H9 (cell line): ENCODE data around the gene C20orf173. TPM values are rescaled to one million over a fixed set of nuclear protein-coding genes. Genes with fewer than 3 reads are reported as not detected.

ENCODE experiments used
- DNase-seq: peaks from one replicate; pipeline ENCODE4 v3.0.0-alpha.2; 2017
- H2AFZ ChIP-seq: one replicate; pipeline ENCODE4 v1.6.1; 2013; ENCODE audit warnings: mild to moderate bottlenecking, low read length, control low read depth, moderate library complexity
- H2AK5ac ChIP-seq: 2 replicates; pipeline ENCODE4 v1.6.1; 2013; ENCODE audit warnings: low read length, control low read depth, mixed read lengths; ENCODE audit not compliant: insufficient read length
- H2BK120ac ChIP-seq: one replicate; pipeline ENCODE4 v1.6.1; 2013; ENCODE audit warnings: low read depth, mild to moderate bottlenecking, low read length, control low read depth, inconsistent platforms; ENCODE audit not compliant: poor library complexity, severe bottlenecking
- H2BK12ac ChIP-seq: 2 replicates; pipeline ENCODE4 v1.6.1; 2013; ENCODE audit warnings: low read length, control low read depth, mixed read lengths, low read depth; ENCODE audit not compliant: insufficient read length
- H2BK15ac ChIP-seq: 2 replicates; pipeline ENCODE4 v1.6.1; 2013; ENCODE audit warnings: low read depth, low read length, control low read depth
- H2BK20ac ChIP-seq: one replicate; pipeline ENCODE4 v1.6.1; 2013; ENCODE audit warnings: low read depth, mild to moderate bottlenecking, low read length, control low read depth, inconsistent platforms; ENCODE audit not compliant: poor library complexity, severe bottlenecking
- H2BK5ac ChIP-seq: 2 replicates; pipeline ENCODE4 v1.6.1; 2013; ENCODE audit warnings: low read length, control low read depth, mixed read lengths; ENCODE audit not compliant: insufficient read length
- H3K14ac ChIP-seq: 2 replicates; pipeline ENCODE4 v1.6.1; 2013; ENCODE audit warnings: low read length, control low read depth; ENCODE audit not compliant: insufficient read depth
- H3K18ac ChIP-seq: 2 replicates; pipeline ENCODE4 v1.6.1; 2013; ENCODE audit warnings: low read depth, mild to moderate bottlenecking, mixed read lengths, low read length, control low read depth; ENCODE audit not compliant: insufficient read length
- H3K23ac ChIP-seq: 2 replicates; pipeline ENCODE4 v1.6.1; 2013; ENCODE audit warnings: low read length, control low read depth, mixed read lengths, low read depth; ENCODE audit not compliant: insufficient read length
- H3K23me2 ChIP-seq: 2 replicates; pipeline ENCODE4 v1.6.1; 2013; ENCODE audit warnings: low read depth, mild to moderate bottlenecking, mixed read lengths, low read length, control low read depth; ENCODE audit not compliant: insufficient read length, poor library complexity, severe bottlenecking
- H3K27ac ChIP-seq: 2 replicates; pipeline ENCODE4 v1.5.1; 2013; ENCODE audit warnings: low read length, control low read depth, mixed read lengths, low read depth; ENCODE audit not compliant: insufficient read length
- H3K27me3 ChIP-seq: 2 replicates; pipeline ENCODE4 v1.6.1; 2013; ENCODE audit warnings: low read length, control low read depth, inconsistent platforms; ENCODE audit not compliant: insufficient read depth
- H3K4ac ChIP-seq: 2 replicates; pipeline ENCODE4 v1.6.1; 2013; ENCODE audit warnings: low read depth, mild to moderate bottlenecking, control low read depth, inconsistent platforms, low read length, moderate library complexity
- H3K4me1 ChIP-seq: 2 replicates; pipeline ENCODE4 v1.6.1; 2013; ENCODE audit warnings: low read length, control low read depth, inconsistent platforms; ENCODE audit not compliant: insufficient read depth
- H3K4me2 ChIP-seq: 2 replicates; pipeline ENCODE4 v1.6.1; 2013; ENCODE audit warnings: low read length, control low read depth, mixed read lengths; ENCODE audit not compliant: insufficient read length, insufficient read depth
- H3K56ac ChIP-seq: 2 replicates; pipeline ENCODE4 v1.6.1; 2013; ENCODE audit warnings: low read depth, mild to moderate bottlenecking, mixed read lengths, low read length, control low read depth; ENCODE audit not compliant: insufficient read length
- H3K79me1 ChIP-seq: 2 replicates; pipeline ENCODE4 v1.6.1; 2013; ENCODE audit warnings: low read depth, mild to moderate bottlenecking, moderate library complexity, low read length, control low read depth, inconsistent platforms; ENCODE audit not compliant: insufficient read depth, poor library complexity, severe bottlenecking
- H3K79me2 ChIP-seq: 2 replicates; pipeline ENCODE4 v1.6.1; 2013; ENCODE audit warnings: low read length, control low read depth, inconsistent platforms; ENCODE audit not compliant: insufficient read depth
- H3K9ac ChIP-seq: 2 replicates; pipeline ENCODE4 v1.6.1; 2013; ENCODE audit warnings: low read length, control low read depth, mixed read lengths; ENCODE audit not compliant: insufficient read length; ENCODE audit errors: extremely low read depth
- H3K9me3 ChIP-seq: one replicate; pipeline ENCODE4 v1.6.1; 2013; ENCODE audit warnings: low read depth, low read length, inconsistent platforms; ENCODE audit not compliant: control insufficient read depth
- H3T11ph ChIP-seq: one replicate; pipeline ENCODE4 v1.6.1; 2013; ENCODE audit warnings: mild to moderate bottlenecking, low read length, control low read depth, inconsistent platforms
- H4K20me1 ChIP-seq: one replicate; pipeline ENCODE4 v1.6.1; 2013; ENCODE audit not compliant: control insufficient read depth, insufficient read length, insufficient read depth
- H4K5ac ChIP-seq: 2 replicates; pipeline ENCODE4 v1.6.1; 2013; ENCODE audit warnings: low read depth, mild to moderate bottlenecking, mixed read lengths, low read length, control low read depth; ENCODE audit not compliant: insufficient read length
- H4K8ac ChIP-seq: replicated peaks from 2 replicates; pipeline ENCODE4 v1.6.1; 2013; ENCODE audit warnings: low read length, control low read depth, mixed read lengths, low read depth; ENCODE audit not compliant: insufficient read length
- H4K91ac ChIP-seq: 2 replicates; pipeline ENCODE4 v1.6.1; 2013; ENCODE audit warnings: low read depth, mild to moderate bottlenecking, moderate library complexity, mixed read lengths, low read length, control low read depth; ENCODE audit not compliant: insufficient read length
- H3K27ac Mint-ChIP-seq, 3 experiments: 2 replicates in 2 of 3; 3 replicates in 1 of 3; pipeline ENCODE4 v1.8.0; 2020 to 2021; ENCODE audit warnings: mixed read lengths in 3 of 3, mild to moderate bottlenecking in 1 of 3, moderate library complexity in 1 of 3
- H3K27me3 Mint-ChIP-seq: 2 replicates; pipeline ENCODE4 v1.8.0; 2021; ENCODE audit warnings: low read depth, mild to moderate bottlenecking, moderate library complexity, mixed read lengths
- H3K36me3 Mint-ChIP-seq, 3 experiments: 2 replicates in 2 of 3; 3 replicates in 1 of 3; pipeline ENCODE4 v1.8.0; 2020 to 2021; ENCODE audit warnings: low read depth in 3 of 3, mixed read lengths in 3 of 3; ENCODE audit not compliant: insufficient read depth in 1 of 3
- H3K4me1 Mint-ChIP-seq, 2 experiments: 2 replicates each; pipeline ENCODE4 v1.8.0; 2020; ENCODE audit warnings: mixed read lengths in 2 of 2
- H3K4me3 Mint-ChIP-seq, 2 experiments: 2 replicates in 1 of 2; 3 replicates in 1 of 2; pipeline ENCODE4 v1.8.0; 2020 to 2021; ENCODE audit warnings: mild to moderate bottlenecking in 2 of 2, mixed read lengths in 2 of 2, moderate library complexity in 1 of 2
- H3K9me3 Mint-ChIP-seq, 2 experiments: 2 replicates in 1 of 2; 3 replicates in 1 of 2; pipeline ENCODE4 v1.8.0; 2020; ENCODE audit warnings: mild to moderate bottlenecking in 2 of 2, mixed read lengths in 2 of 2, moderate library complexity in 1 of 2
- WGBS: extraction: QIAGEN DNeasy Blood & Tissue Kit; methylation state at CpG from one replicate; pipeline ENCODE4 v1.1.7; 2013; ENCODE audit warnings: missing lambda C conversion rate, low lambda C conversion rate, mixed read lengths; ENCODE audit not compliant: insufficient read length; ENCODE audit errors: extremely low coverage; 5-methylcytosine and 5-hydroxymethylcytosine counted together
- total RNA-seq: library from RNA; stranded (reverse); gene quantifications from 2 replicates; pipeline ENCODE4 v1.2.1, GENCODE V29; 2021
- TF ChIP-seq, protein P1 (sequence below): fragments of 200-600 bp; sonication (generic); conservative IDR thresholded peaks from 3 replicates; pipeline ENCODE4 v1.8.0; 2021; ENCODE audit warnings: antibody characterized with exemption, mild to moderate bottlenecking

Gene C20orf173
- total RNA-seq, 1 experiment from 2014 or later, result not detected

DNA sequence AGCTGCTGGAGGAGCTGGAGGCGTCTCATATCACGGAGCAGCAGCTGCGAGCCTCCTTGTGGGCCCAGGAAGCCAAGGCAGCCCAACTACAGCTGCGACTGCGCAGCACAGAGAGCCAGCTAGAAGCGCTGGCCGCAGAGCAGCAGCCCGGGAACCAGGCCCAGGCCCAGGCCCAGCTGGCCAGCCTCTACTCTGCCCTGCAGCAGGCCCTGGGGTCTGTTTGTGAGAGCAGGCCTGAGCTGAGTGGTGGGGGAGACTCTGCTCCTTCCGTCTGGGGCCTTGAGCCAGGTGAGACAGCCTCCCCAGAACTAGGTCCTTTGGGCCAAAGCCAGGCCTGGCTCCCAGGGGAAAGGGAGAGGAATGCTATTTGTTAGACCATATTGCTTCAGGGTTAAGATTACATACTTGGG, 31.7 kb downstream of the C20orf173 start:
- no peak overlapping the region for H2AK5ac ChIP-seq
- H2BK20ac ChIP-seq, result no peak overlapping the region
- no peak overlapping the region for H3K56ac ChIP-seq
- no CpG with 5 or more reads among the region's 9 CpGs for WGBS
- no peak overlapping the region for H3K4me2 ChIP-seq
- Mint-ChIP-seq H3K4me3 (no peak overlapping the region), H3K9me3 (no peaks in the 10 kb centered on the region), H3K36me3 (peaks cover 38 to 87% (median 87%) of the 10 kb centered on the region in 3 experiments), H3K27ac (no peak overlapping the region; a peak in 1 of 7 replicates), H3K4me1 (no peaks in the 10 kb centered on the region), H3K27me3 (no peaks in the 10 kb centered on the region)
- H3K27me3 ChIP-seq, result no peaks in the 10 kb centered on the region
- H2AFZ ChIP-seq, result no peak overlapping the region
- no peak overlapping the region for H4K5ac ChIP-seq
- no peak overlapping the region for H4K91ac ChIP-seq
- H3K79me1 ChIP-seq, result no peaks in the 10 kb centered on the region
- H4K8ac ChIP-seq, result no peak overlapping the region
- H2BK12ac ChIP-seq, result no peak overlapping the region
- no peak overlapping the region for H2BK15ac ChIP-seq
- H3K4me1 ChIP-seq, result no peaks in the 10 kb centered on the region
- no peak overlapping the region for H3K27ac ChIP-seq
- no peaks in the 10 kb centered on the region for H3K23me2 ChIP-seq
- H3K18ac ChIP-seq, result no peak overlapping the region
- H3T11ph ChIP-seq, result no peak overlapping the region
- TF ChIP-seq, protein P1, sequence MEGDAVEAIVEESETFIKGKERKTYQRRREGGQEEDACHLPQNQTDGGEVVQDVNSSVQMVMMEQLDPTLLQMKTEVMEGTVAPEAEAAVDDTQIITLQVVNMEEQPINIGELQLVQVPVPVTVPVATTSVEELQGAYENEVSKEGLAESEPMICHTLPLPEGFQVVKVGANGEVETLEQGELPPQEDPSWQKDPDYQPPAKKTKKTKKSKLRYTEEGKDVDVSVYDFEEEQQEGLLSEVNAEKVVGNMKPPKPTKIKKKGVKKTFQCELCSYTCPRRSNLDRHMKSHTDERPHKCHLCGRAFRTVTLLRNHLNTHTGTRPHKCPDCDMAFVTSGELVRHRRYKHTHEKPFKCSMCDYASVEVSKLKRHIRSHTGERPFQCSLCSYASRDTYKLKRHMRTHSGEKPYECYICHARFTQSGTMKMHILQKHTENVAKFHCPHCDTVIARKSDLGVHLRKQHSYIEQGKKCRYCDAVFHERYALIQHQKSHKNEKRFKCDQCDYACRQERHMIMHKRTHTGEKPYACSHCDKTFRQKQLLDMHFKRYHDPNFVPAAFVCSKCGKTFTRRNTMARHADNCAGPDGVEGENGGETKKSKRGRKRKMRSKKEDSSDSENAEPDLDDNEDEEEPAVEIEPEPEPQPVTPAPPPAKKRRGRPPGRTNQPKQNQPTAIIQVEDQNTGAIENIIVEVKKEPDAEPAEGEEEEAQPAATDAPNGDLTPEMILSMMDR, result no peak
- no peak overlapping the region for H3K23ac ChIP-seq
- H2BK5ac ChIP-seq, result no peak overlapping the region
- H3K14ac ChIP-seq, result no peak overlapping the region
- H3K9me3 ChIP-seq, result no peaks in the 10 kb centered on the region
- H2BK120ac ChIP-seq, result no peak overlapping the region
- no peak overlapping the region for H3K9ac ChIP-seq
- no peak overlapping the region for H3K4ac ChIP-seq
- H4K20me1 ChIP-seq, result no peaks in the 10 kb centered on the region
- DNase-seq, result no peak
- no peaks in the 10 kb centered on the region for H3K79me2 ChIP-seq
